Astrocyte (in vitro differentiated cells and primary cell): ENCODE data around the gene RGCC. TPM values are rescaled to one million over a fixed set of nuclear protein-coding genes. Genes with fewer than 3 reads are reported as not detected.

Experiments used
- DNase-seq: peaks from one replicate; pipeline ENCODE4 v3.0.0-alpha.2; 2010; ENCODE audit warnings: low read depth
- FAIRE-seq: peaks from 2 replicates; lab custom pipeline; 2011; peaks lifted over from hg19 to GRCh38; lab: Jason Lieb, UNC
- H2AFZ ChIP-seq: 2 replicates; pipeline ENCODE4 v1.6.0; 2012; ENCODE audit warnings: low read depth, low read length, inconsistent platforms
- H3K27ac ChIP-seq: 2 replicates; pipeline ENCODE4 v1.5.1; 2011; ENCODE audit warnings: low read depth, low read length, inconsistent platforms
- H3K27me3 ChIP-seq: 2 replicates; pipeline ENCODE4 v1.6.0; 2011; ENCODE audit warnings: low read length, inconsistent platforms; ENCODE audit not compliant: insufficient read depth
- H3K36me3 ChIP-seq: 2 replicates; pipeline ENCODE4 v1.5.1; 2011; ENCODE audit warnings: low read length, inconsistent platforms; ENCODE audit not compliant: insufficient read depth
- H3K4me1 ChIP-seq: 2 replicates; pipeline ENCODE4 v1.5.1; 2011; ENCODE audit warnings: low read length, inconsistent platforms; ENCODE audit not compliant: insufficient read depth
- H3K4me2 ChIP-seq: 2 replicates; pipeline ENCODE4 v1.6.0; 2012; ENCODE audit warnings: low read length, inconsistent platforms
- H3K4me3 ChIP-seq: 2 replicates; pipeline ENCODE4 v1.5.1; 2011; ENCODE audit warnings: low read depth, mild to moderate bottlenecking, low read length, inconsistent platforms; ENCODE audit not compliant: insufficient read depth
- H3K79me2 ChIP-seq: 2 replicates; pipeline ENCODE4 v1.6.0; 2012; ENCODE audit warnings: mild to moderate bottlenecking, low read length, inconsistent platforms; ENCODE audit not compliant: insufficient read depth
- H3K9ac ChIP-seq: 2 replicates; pipeline ENCODE4 v1.6.0; 2012; ENCODE audit warnings: mild to moderate bottlenecking, low read length, inconsistent platforms
- H3K9me3 ChIP-seq: 2 replicates; pipeline ENCODE4 v1.5.1; 2012; ENCODE audit warnings: low read depth, mild to moderate bottlenecking, low read length, inconsistent platforms; ENCODE audit not compliant: insufficient read depth
- H4K20me1 ChIP-seq: 2 replicates; pipeline ENCODE4 v1.6.0; 2012; ENCODE audit warnings: low read length, inconsistent platforms; ENCODE audit not compliant: insufficient read depth
- H3K27ac Mint-ChIP-seq: one replicate; pipeline ENCODE4 v1.8.0; 2021; ENCODE audit warnings: mild to moderate bottlenecking, mixed read lengths; ENCODE audit not compliant: unreplicated experiment
- H3K27me3 Mint-ChIP-seq: one replicate; pipeline ENCODE4 v1.8.0; 2021; ENCODE audit warnings: low read depth, mixed read lengths; ENCODE audit not compliant: unreplicated experiment
- H3K36me3 Mint-ChIP-seq: one replicate; pipeline ENCODE4 v1.8.0; 2021; ENCODE audit warnings: low read depth, mixed read lengths; ENCODE audit not compliant: unreplicated experiment
- H3K4me1 Mint-ChIP-seq: one replicate; pipeline ENCODE4 v1.8.0; 2021; ENCODE audit warnings: low read depth, mixed read lengths; ENCODE audit not compliant: unreplicated experiment
- H3K4me3 Mint-ChIP-seq: one replicate; pipeline ENCODE4 v1.8.0; 2021; ENCODE audit warnings: mild to moderate bottlenecking, moderate library complexity, mixed read lengths; ENCODE audit not compliant: unreplicated experiment
- H3K9me3 Mint-ChIP-seq: one replicate; pipeline ENCODE4 v1.8.0; 2021; ENCODE audit warnings: mild to moderate bottlenecking, mixed read lengths; ENCODE audit not compliant: unreplicated experiment
- CTCF ChIP-seq: IDR thresholded peaks from 2 replicates; pipeline ENCODE4 v1.5.1; 2011; ENCODE audit warnings: low read depth, mild to moderate bottlenecking, inconsistent platforms, low read length, moderate library complexity; ENCODE audit not compliant: insufficient read depth
- EZH2 ChIP-seq: IDR thresholded peaks from 2 replicates; pipeline ENCODE4 v1.6.1; 2012; ENCODE audit warnings: mild to moderate bottlenecking, low read length, inconsistent platforms; ENCODE audit not compliant: insufficient read depth
- total RNA-seq: library from RNA; stranded (reverse); gene quantifications from 2 replicates; pipeline ENCODE4 v1.2.1, GENCODE V29; 2021

Gene RGCC
- total RNA-seq, 1 donor from 2014 or later: 1.2 TPM

GRCh38 chr13:41514853-41515395, 57.6 kb downstream of the RGCC start:
- FAIRE-seq (no peak), DNase-seq (no peak)
- peaks cover 4% of the 10 kb centered on the region for H3K36me3 Mint-ChIP-seq
- no peak overlapping the region for H3K4me3 Mint-ChIP-seq
- H3K9ac ChIP-seq: no peak overlapping the region
- H3K79me2 ChIP-seq: no peaks in the 10 kb centered on the region
- H3K27ac ChIP-seq: no peak overlapping the region
- H3K9me3 Mint-ChIP-seq: peaks cover 10% of the 10 kb centered on the region
- no peaks in the 10 kb centered on the region for H3K9me3 ChIP-seq
- H3K4me2 ChIP-seq: no peak overlapping the region
- no peaks in the 10 kb centered on the region for H3K27me3 ChIP-seq
- no peak overlapping the region for H3K27ac Mint-ChIP-seq
- no peaks in the 10 kb centered on the region for H3K36me3 ChIP-seq
- H2AFZ ChIP-seq: no peak overlapping the region
- no peaks in the 10 kb centered on the region for H4K20me1 ChIP-seq
- H3K4me1 Mint-ChIP-seq: no peaks in the 10 kb centered on the region
- no peak overlapping the region for H3K4me3 ChIP-seq
- no peaks in the 10 kb centered on the region for H3K4me1 ChIP-seq
- peaks cover 8% of the 10 kb centered on the region for H3K27me3 Mint-ChIP-seq
- TF ChIP-seq EZH2: no peak
- TF ChIP-seq CTCF: no peak

DNA sequence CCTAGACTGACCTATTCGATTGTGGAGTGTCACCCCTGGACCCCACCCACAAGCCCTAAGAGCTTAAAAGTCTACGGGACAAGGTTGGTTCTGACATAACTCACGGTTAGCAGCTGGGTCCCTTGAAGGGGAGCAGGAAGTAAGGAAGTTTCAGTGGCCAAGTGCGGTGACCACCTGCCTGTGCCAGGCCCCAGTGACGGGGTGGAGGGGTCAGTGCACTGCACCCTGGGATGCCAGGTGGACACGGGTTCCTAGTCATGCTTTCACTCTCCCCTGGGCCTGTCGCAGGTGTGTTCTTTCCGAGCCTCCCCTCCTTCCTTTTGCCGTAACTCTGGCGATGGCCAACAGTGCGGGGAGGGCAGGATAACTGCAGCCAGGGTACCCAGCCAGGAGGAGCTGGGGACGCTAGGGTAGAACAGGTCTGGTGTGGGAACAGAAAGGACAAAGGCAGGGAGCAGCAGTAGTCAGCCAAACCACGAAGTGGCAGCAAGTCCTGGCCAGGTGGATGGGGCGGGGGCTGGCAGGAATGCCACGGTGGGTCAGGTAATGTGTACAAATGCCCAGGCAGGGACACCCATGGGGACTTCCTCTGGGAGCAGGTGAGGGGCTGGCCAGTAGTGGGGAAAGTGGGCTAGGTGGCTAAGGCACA, 58.3 kb downstream of the RGCC start:
- H3K9me3 Mint-ChIP-seq: peaks cover 10% of the 10 kb centered on the region
- Histone ChIP-seq H3K4me2 (no peak overlapping the region), H3K27me3 (no peaks in the 10 kb centered on the region), H3K27ac (no peak overlapping the region), H4K20me1 (no peaks in the 10 kb centered on the region), H3K4me1 (no peaks in the 10 kb centered on the region), H3K79me2 (no peaks in the 10 kb centered on the region), H3K4me3 (no peak overlapping the region), H3K9ac (no peak overlapping the region), H3K36me3 (no peaks in the 10 kb centered on the region), H3K9me3 (no peaks in the 10 kb centered on the region), H2AFZ (no peak overlapping the region)
- H3K27ac Mint-ChIP-seq: no peak overlapping the region
- no peak overlapping the region for H3K4me3 Mint-ChIP-seq
- peaks cover 4% of the 10 kb centered on the region for H3K36me3 Mint-ChIP-seq
- H3K27me3 Mint-ChIP-seq: peaks cover 13% of the 10 kb centered on the region
- no peak for TF ChIP-seq EZH2
- TF ChIP-seq CTCF: no peak
- DNase-seq: no peak
- no peaks in the 10 kb centered on the region for H3K4me1 Mint-ChIP-seq
- no peak for FAIRE-seq

DNA sequence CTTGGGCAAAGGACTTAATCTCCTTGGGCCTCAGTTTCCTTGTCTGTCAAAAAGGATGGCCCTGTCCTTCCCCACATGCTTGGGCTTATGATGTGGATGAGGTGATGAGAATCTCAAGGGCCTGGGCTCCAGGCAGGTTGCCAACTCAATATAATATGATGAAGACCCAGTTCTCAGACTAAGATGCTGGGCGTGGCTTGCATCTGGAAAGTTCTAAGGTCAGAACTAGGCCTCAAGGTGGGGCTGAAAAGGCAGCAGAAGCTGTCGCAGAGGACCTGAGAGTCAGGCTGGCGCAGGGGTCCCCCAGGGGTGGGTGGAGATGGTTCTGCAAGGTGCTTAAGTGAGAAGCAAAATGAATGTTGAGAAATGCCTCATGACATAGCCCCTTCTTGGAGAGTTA, 58.8 kb downstream of the RGCC start:
- peaks cover 4% of the 10 kb centered on the region for H3K36me3 Mint-ChIP-seq
- no peak for TF ChIP-seq EZH2
- H3K27ac ChIP-seq: no peak overlapping the region
- no peak overlapping the region for H3K27ac Mint-ChIP-seq
- H3K4me1 Mint-ChIP-seq: no peaks in the 10 kb centered on the region
- no peak overlapping the region for H3K9ac ChIP-seq
- DNase-seq: no peak
- no peak overlapping the region for H3K4me3 Mint-ChIP-seq
- no peaks in the 10 kb centered on the region for H3K36me3 ChIP-seq
- no peaks in the 10 kb centered on the region for H4K20me1 ChIP-seq
- H2AFZ ChIP-seq: no peak overlapping the region
- peaks cover 14% of the 10 kb centered on the region for H3K27me3 Mint-ChIP-seq
- no peaks in the 10 kb centered on the region for H3K9me3 ChIP-seq
- H3K4me3 ChIP-seq: no peak overlapping the region
- H3K79me2 ChIP-seq: no peaks in the 10 kb centered on the region
- peaks cover 10% of the 10 kb centered on the region for H3K9me3 Mint-ChIP-seq
- no peaks in the 10 kb centered on the region for H3K4me1 ChIP-seq
- H3K27me3 ChIP-seq: no peaks in the 10 kb centered on the region
- H3K4me2 ChIP-seq: no peak overlapping the region
- FAIRE-seq: no peak
